Stimulated activated CD4-positive, alpha-beta T cell treated with anti-CD3 and anti-CD28 coated beads, Interleukin-12 subunit alpha, Interleukin-12 subunit beta, amount 100 ng/mL, for 4 hours (primary cell): ENCODE measurements around the gene CACUL1.
"Not testable (repeated sequence)": the region's sequence is repeated elsewhere in the genome, so short reads cannot be mapped to it uniquely, and the experiment has no call there.

Source experiments
- DNase-seq: peaks from one replicate; pipeline ENCODE4 v3.0.0-alpha.2; 2020

CACUL1 gene

GRCh38 chr10:118768041-118768919, 13.5 kb upstream of the CACUL1 start:
- no peak for DNase-seq

- no peak for DNase-seq
Measured at GRCh38 chr10:118767297-118768040, 12.7 kb upstream of the CACUL1 start.

GRCh38 chr10:118764195-118764594, 9.4 kb upstream of the CACUL1 start:
- no peak for DNase-seq

GRCh38 chr10:118763202-118763988, 8.6 kb upstream of the CACUL1 start:
- no peak for DNase-seq

- no peak for DNase-seq
Measured at GRCh38 chr10:118760265-118760664, 5.5 kb upstream of the CACUL1 start.

- DNase-seq, result no peak
Measured at GRCh38 chr10:118758449-118758848, 3.7 kb upstream of the CACUL1 start.

GRCh38 chr10:118754229-118754555, 578 bp downstream of the CACUL1 start:
- DNase-seq, result peak; percentile 17

GRCh38 chr10:118753331-118754228, 1.2 kb downstream of the CACUL1 start:
- no peak for DNase-seq

- no peak for DNase-seq
Measured at GRCh38 chr10:118752409-118752808, 2.4 kb downstream of the CACUL1 start.

- no peak for DNase-seq
Measured at GRCh38 chr10:118751265-118751664, 3.5 kb downstream of the CACUL1 start.

- DNase-seq, result no peak
Measured at GRCh38 chr10:118748041-118748440, 6.7 kb downstream of the CACUL1 start.

- DNase-seq, result no peak
Measured at GRCh38 chr10:118746246-118746645, 8.5 kb downstream of the CACUL1 start.

- DNase-seq, result no peak
Measured at GRCh38 chr10:118745056-118745455, 9.7 kb downstream of the CACUL1 start.

- DNase-seq, result not testable (repeated sequence)
Measured at GRCh38 chr10:118744346-118744918, 10.3 kb downstream of the CACUL1 start.

- no peak for DNase-seq
Measured at GRCh38 chr10:118742782-118743181, 12.0 kb downstream of the CACUL1 start.

- DNase-seq, result no peak
Measured at GRCh38 chr10:118742032-118742431, 12.7 kb downstream of the CACUL1 start.

- no peak for DNase-seq
Measured at GRCh38 chr10:118738406-118738805, 16.4 kb downstream of the CACUL1 start.

- no peak for DNase-seq
Measured at GRCh38 chr10:118737603-118738302, 17.0 kb downstream of the CACUL1 start.

GRCh38 chr10:118735294-118735693, 19.5 kb downstream of the CACUL1 start:
- DNase-seq, result no peak

GRCh38 chr10:118734475-118734874, 20.3 kb downstream of the CACUL1 start:
- no peak for DNase-seq
